ENCODE measurements around the gene NYAP2. TPM values are rescaled to one million over a fixed set of nuclear protein-coding genes. Genes with fewer than 3 reads are reported as not detected.

Gene NYAP2
- total RNA-seq, 1 donor from 2014 or later: 0.07 TPM

- Histone ChIP-seq H3K27ac (no peak overlapping the region), H4K20me1 (ENCODE audit: low read depth) (no peaks in the 10 kb centered on the region), H3K9me3 (ENCODE audit: low read depth) (no peaks in the 10 kb centered on the region), H3K36me3 (no peaks in the 10 kb centered on the region), H3K4me3 (no peak overlapping the region), H3K4me2 (no peak overlapping the region), H3K9ac (no peak overlapping the region), H3K27me3 (no peaks in the 10 kb centered on the region), H3K79me2 (ENCODE audit: low read depth) (no peaks in the 10 kb centered on the region), H3K4me1 (no peaks in the 10 kb centered on the region), H2AFZ (replicated peaks) (no peak overlapping the region), H3F3A (ENCODE audit: low read depth) (no peaks in the 10 kb centered on the region)
- H3K4me3 Mint-ChIP-seq: no peak overlapping the region
- TF ChIP-seq CTCF (IDR thresholded peaks at IDR 0.05): no peak
- TF ChIP-seq EZH2phosphoT487 (IDR thresholded peaks at IDR 0.05): no peak
- TF ChIP-seq EZH2 (IDR thresholded peaks at IDR 0.05): no peak
- no peaks in the 10 kb centered on the region for H3K4me1 Mint-ChIP-seq
- H3K27ac Mint-ChIP-seq: no peak overlapping the region
- no peaks in the 10 kb centered on the region for H3K36me3 Mint-ChIP-seq
- DNase-seq (ENCODE audit: low spot score): no peak
- H3K9me3 Mint-ChIP-seq: no peaks in the 10 kb centered on the region
- no peaks in the 10 kb centered on the region for H3K27me3 Mint-ChIP-seq (ENCODE audit: insufficient read depth, low read depth)
Measured at GRCh38 chr2:225457482-225457881, 58.0 kb downstream of the NYAP2 start.

GRCh38 chr2:225458431-225459117, 59.1 kb downstream of the NYAP2 start:
- Mint-ChIP-seq H3K36me3 (no peaks in the 10 kb centered on the region), H3K27ac (no peak overlapping the region), H3K4me1 (no peaks in the 10 kb centered on the region), H3K9me3 (no peaks in the 10 kb centered on the region), H3K27me3 (ENCODE audit: insufficient read depth, low read depth) (no peaks in the 10 kb centered on the region), H3K4me3 (no peak overlapping the region)
- DNase-seq (ENCODE audit: low spot score): no peak
- Histone ChIP-seq H3K79me2 (ENCODE audit: low read depth) (no peaks in the 10 kb centered on the region), H3F3A (ENCODE audit: low read depth) (no peaks in the 10 kb centered on the region), H3K9me3 (ENCODE audit: low read depth) (no peaks in the 10 kb centered on the region), H3K4me2 (no peak overlapping the region), H3K27me3 (no peaks in the 10 kb centered on the region), H3K4me3 (no peak overlapping the region), H3K9ac (no peak overlapping the region), H3K27ac (no peak overlapping the region), H3K36me3 (no peaks in the 10 kb centered on the region), H4K20me1 (ENCODE audit: low read depth) (no peaks in the 10 kb centered on the region), H3K4me1 (no peaks in the 10 kb centered on the region), H2AFZ (replicated peaks) (no peak overlapping the region)
- TF ChIP-seq CTCF (IDR thresholded peaks at IDR 0.05) (no peak), EZH2 (IDR thresholded peaks at IDR 0.05) (no peak), EZH2phosphoT487 (IDR thresholded peaks at IDR 0.05) (no peak)

- no peak overlapping the region for H3K27ac ChIP-seq
- H3K79me2 ChIP-seq (ENCODE audit: low read depth): no peaks in the 10 kb centered on the region
- peaks cover 2% of the 10 kb centered on the region for H3K27me3 Mint-ChIP-seq (ENCODE audit: insufficient read depth, low read depth)
- no peaks in the 10 kb centered on the region for H3K36me3 Mint-ChIP-seq
- no peak overlapping the region for H3K4me3 ChIP-seq
- H3K4me3 Mint-ChIP-seq: no peak overlapping the region
- H2AFZ ChIP-seq (replicated peaks): no peak overlapping the region
- peaks cover 13% of the 10 kb centered on the region for H3K4me1 Mint-ChIP-seq
- H3K27me3 ChIP-seq: no peaks in the 10 kb centered on the region
- no peak overlapping the region for H3K9ac ChIP-seq
- peaks cover 12% of the 10 kb centered on the region for H3K4me1 ChIP-seq
- no peak overlapping the region for H3K27ac Mint-ChIP-seq
- H3K4me2 ChIP-seq: no peak overlapping the region
- TF ChIP-seq EZH2 (IDR thresholded peaks at IDR 0.05) (no peak), EZH2phosphoT487 (IDR thresholded peaks at IDR 0.05) (no peak), CTCF (IDR thresholded peaks at IDR 0.05) (no peak)
- no peaks in the 10 kb centered on the region for H3K9me3 ChIP-seq (ENCODE audit: low read depth)
- H3K36me3 ChIP-seq: no peaks in the 10 kb centered on the region
- H4K20me1 ChIP-seq (ENCODE audit: low read depth): no peaks in the 10 kb centered on the region
- H3K9me3 Mint-ChIP-seq: no peaks in the 10 kb centered on the region
- no peaks in the 10 kb centered on the region for H3F3A ChIP-seq (ENCODE audit: low read depth)
- no peak for DNase-seq (ENCODE audit: low spot score)
Measured at GRCh38 chr2:225462417-225462816, 62.9 kb downstream of the NYAP2 start.
